ENCODE measurements around the gene TNS3.

TNS3 gene

DNA sequence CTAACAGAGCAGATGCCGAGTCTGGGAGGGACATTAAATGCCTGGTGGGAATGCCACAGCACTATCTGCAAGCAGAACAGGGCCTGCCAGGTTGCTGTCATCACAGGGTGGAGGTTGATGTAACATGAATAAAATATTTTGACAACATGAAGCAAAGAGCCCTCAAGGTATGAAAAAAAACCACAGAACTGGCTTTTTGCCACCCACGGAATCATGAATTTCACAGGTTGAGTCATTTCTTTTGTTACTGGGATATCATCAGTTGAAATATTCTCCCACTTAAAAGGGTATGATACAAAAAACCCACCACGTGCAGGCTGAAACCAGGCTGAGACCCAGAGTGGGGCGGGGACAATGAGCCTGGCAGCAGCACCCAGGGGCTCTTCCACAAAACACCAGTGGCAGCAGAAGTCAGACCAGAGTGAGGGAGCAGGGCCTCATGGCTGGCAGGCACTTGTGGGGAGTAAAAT is 220.1 kb downstream of the TNS3 start:
- Histone ChIP-seq H3K9ac (ENCODE audit: low read depth, low read length) (no peak overlapping the region), H3K36me3 (ENCODE audit: insufficient read depth, low read length) (no peaks in the 10 kb centered on the region), H3K4me1 (ENCODE audit: insufficient read depth, low read length) (no peaks in the 10 kb centered on the region), H3K9me3 (ENCODE audit: control insufficient read depth, insufficient read depth, low read length) (no peaks in the 10 kb centered on the region)

DNA sequence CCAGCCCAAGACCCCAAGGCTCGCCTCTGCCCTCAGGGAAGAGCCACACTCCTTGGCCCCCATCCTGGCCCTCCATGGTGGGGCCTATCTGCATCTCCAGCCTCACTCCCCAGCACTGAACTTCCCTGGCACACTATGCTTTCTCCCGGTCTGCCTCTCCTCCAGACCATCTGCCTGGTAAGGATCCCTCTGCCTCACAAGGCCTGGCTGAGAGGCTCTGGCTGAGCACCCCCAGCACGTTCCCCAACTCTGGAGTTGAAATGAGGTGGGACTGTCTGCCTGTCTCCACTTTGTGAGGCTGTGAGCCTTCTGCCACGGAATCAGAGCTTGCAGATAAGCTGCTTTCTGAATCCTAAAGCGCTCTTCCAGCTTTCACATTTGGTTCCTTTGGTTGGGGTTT is 220.7 kb downstream of the TNS3 start:
- H3K36me3 ChIP-seq (ENCODE audit: insufficient read depth, low read length), result no peaks in the 10 kb centered on the region
- no peaks in the 10 kb centered on the region for H3K4me1 ChIP-seq (ENCODE audit: insufficient read depth, low read length)
- no peak overlapping the region for H3K9ac ChIP-seq (ENCODE audit: low read depth, low read length)
- no peaks in the 10 kb centered on the region for H3K9me3 ChIP-seq (ENCODE audit: control insufficient read depth, insufficient read depth, low read length)

DNA sequence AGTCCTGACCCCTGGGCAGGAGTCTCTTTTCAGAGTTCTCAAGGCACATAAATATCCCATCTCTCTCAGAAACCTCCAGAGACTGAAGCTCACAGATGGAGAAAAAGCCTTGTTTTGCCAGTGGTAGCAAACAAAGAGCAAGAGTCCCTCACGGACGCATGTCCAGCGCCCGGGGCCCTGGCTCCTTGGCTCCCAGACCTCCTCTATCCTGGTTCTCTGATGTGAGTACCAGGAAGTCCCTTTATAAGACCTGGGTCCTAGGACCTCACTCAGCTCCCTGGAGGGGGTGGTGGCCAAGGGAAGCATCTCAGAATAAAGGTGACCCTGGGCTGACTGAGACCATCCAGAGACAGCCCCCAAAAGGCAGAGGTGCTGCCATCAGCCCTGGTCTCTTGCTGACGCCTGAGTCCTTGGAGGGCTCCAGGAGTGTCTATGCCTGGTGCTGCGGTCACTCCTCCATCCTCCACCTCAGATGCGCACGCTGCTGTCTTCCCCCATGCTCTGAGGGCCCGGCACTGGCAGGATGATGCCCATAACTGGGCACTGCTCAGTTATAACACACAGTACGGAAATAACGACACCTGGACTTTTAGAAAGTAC is 221.5 kb downstream of the TNS3 start:
- Histone ChIP-seq H3K9me3 (ENCODE audit: control insufficient read depth, insufficient read depth, low read length) (no peaks in the 10 kb centered on the region), H3K36me3 (ENCODE audit: insufficient read depth, low read length) (no peaks in the 10 kb centered on the region), H3K4me1 (ENCODE audit: insufficient read depth, low read length) (no peaks in the 10 kb centered on the region), H3K9ac (ENCODE audit: low read depth, low read length) (no peak overlapping the region)

DNA sequence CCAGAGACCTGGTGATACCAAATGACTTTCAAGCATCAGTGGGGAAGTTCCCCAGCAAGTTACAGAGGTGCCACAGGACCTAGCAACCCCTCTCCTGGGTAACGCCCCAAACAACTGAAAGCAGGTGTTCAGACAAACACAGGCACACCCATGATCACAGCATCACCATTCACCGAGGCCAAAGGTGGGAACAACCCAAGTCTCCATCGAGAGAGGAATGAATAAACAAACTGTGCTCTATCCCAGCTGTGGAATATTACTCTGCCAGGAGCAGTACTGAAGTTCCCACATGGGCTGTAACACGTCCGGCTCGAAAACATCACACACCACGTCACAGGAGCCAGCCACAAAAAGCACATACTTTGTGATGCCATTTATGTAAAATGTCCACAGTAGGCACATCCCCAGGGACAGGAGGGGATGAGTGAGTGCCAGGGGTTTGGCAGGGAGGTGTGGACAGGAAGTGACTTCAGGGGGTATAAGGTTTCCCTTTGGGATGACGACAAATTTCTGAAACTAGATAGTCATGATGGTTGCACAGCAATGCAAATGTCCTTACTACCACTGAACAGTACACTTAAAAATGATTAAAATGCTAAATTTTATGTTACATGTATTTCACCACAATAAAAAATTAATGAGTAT is 222.8 kb downstream of the TNS3 start:
- H3K9ac ChIP-seq (ENCODE audit: low read depth, low read length), result no peak overlapping the region
- no peaks in the 10 kb centered on the region for H3K4me1 ChIP-seq (ENCODE audit: insufficient read depth, low read length)
- H3K9me3 ChIP-seq (ENCODE audit: control insufficient read depth, insufficient read depth, low read length), result no peaks in the 10 kb centered on the region
- no peaks in the 10 kb centered on the region for H3K36me3 ChIP-seq (ENCODE audit: insufficient read depth, low read length)

DNA sequence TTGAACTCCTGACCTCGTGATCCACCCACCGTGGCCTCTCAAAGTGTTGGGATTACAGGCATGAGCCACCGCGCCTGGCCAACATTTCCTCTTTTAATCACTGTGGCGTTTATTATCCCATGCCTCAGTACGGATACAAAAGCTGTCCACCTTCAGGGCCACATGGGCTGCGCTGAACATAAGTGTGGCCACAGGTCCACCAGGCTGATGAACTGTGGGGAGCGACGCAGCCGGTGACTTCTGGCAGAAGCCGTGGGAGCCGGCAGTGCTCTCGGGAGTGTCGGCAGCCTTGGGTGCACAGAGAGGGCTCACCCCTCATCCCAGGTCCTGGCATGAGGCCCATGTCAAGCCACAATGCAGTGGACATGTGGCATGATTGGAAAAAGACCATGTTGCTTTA is 223.6 kb downstream of the TNS3 start:
- Histone ChIP-seq H3K36me3 (ENCODE audit: insufficient read depth, low read length) (no peaks in the 10 kb centered on the region), H3K9ac (ENCODE audit: low read depth, low read length) (no peak overlapping the region), H3K4me1 (ENCODE audit: insufficient read depth, low read length) (no peaks in the 10 kb centered on the region), H3K9me3 (ENCODE audit: control insufficient read depth, insufficient read depth, low read length) (no peaks in the 10 kb centered on the region)

DNA sequence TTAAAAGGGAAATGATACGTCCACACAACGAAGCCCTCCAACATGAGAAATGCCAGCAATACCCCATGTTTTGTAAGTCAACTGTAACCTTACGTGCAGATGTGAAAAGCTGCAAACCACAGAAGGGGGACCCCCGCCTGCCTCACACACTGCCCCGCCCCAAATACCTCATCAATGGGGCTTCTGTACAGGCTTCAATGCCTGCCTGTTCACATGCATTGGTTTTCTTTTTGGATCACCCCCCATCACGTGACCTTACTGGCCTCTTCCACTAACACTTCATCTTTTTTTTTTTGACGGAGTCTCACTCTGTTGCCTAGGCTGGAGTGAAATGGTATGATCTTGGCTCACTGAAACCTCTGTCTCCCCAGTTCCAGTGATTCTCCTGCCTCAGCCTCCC is 224.0 kb downstream of the TNS3 start:
- H3K4me1 ChIP-seq (ENCODE audit: insufficient read depth, low read length), result no peaks in the 10 kb centered on the region
- H3K36me3 ChIP-seq (ENCODE audit: insufficient read depth, low read length), result no peaks in the 10 kb centered on the region
- no peaks in the 10 kb centered on the region for H3K9me3 ChIP-seq (ENCODE audit: control insufficient read depth, insufficient read depth, low read length)
- H3K9ac ChIP-seq (ENCODE audit: low read depth, low read length), result no peak overlapping the region

DNA sequence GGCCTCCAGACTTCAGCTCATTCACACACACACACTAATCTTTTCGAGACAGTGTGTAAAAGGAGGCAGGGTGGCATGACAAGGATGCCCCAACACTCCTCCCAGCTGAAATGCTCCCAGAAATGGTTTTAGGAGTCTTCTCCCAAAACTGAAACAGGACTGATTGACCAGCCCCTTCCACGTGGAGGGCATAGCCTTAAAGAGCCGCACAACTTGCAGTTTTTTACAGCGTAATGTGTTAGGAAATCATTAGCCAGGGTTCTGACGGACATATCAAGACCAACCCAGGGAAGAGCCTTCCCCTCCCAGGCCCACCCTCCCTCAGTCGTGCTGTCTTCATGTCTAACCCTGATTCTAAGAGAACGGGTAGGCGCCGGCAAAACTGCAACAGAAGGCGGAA is 224.6 kb downstream of the TNS3 start:
- Histone ChIP-seq H3K9ac (ENCODE audit: low read depth, low read length) (no peak overlapping the region), H3K9me3 (ENCODE audit: control insufficient read depth, insufficient read depth, low read length) (no peaks in the 10 kb centered on the region), H3K36me3 (ENCODE audit: insufficient read depth, low read length) (no peaks in the 10 kb centered on the region), H3K4me1 (ENCODE audit: insufficient read depth, low read length) (no peaks in the 10 kb centered on the region)

DNA sequence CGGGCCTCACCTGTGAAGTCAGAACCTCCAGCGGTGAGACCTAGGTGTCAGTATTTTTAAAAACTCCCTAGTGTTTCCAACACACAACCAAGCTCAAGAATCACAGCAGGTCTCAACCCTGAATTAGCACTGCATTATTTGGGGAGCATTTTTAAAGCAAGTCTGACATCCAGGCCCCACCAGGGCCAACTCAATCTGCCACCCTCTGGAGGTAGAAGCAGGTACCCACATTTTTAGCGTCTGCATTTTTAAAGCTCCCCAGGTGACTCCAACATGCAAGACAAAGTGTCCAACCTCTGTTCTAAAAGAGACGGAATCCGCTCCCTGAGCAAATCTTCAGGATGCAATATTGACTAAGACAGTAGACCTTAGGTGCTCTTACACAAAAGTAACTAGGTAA is 225.7 kb downstream of the TNS3 start:
- Histone ChIP-seq H3K9ac (ENCODE audit: low read depth, low read length) (no peak overlapping the region), H3K9me3 (ENCODE audit: control insufficient read depth, insufficient read depth, low read length) (no peaks in the 10 kb centered on the region), H3K36me3 (ENCODE audit: insufficient read depth, low read length) (no peaks in the 10 kb centered on the region), H3K4me1 (ENCODE audit: insufficient read depth, low read length) (no peaks in the 10 kb centered on the region)

DNA sequence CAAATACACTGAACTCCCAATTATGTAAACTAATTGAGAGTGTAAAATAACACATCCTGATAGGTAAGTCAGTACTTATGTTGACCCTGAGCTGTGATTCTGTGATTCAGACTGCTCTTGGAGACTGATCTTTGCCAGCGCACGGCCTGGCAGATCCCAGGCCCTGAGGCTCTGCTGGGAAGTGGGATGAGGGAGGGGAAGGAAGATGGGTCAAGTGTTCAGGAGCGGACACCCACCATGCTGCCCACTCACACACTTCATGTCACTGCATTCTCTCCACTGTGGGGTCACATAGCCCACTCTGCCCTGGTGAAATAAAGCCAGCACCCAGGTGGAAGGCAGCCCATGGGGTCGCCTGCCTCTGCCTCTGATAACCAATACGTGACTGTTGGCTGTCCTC is 226.2 kb downstream of the TNS3 start:
- H3K9me3 ChIP-seq (ENCODE audit: control insufficient read depth, insufficient read depth, low read length), result no peaks in the 10 kb centered on the region
- no peaks in the 10 kb centered on the region for H3K4me1 ChIP-seq (ENCODE audit: insufficient read depth, low read length)
- no peak overlapping the region for H3K9ac ChIP-seq (ENCODE audit: low read depth, low read length)
- no peaks in the 10 kb centered on the region for H3K36me3 ChIP-seq (ENCODE audit: insufficient read depth, low read length)

DNA sequence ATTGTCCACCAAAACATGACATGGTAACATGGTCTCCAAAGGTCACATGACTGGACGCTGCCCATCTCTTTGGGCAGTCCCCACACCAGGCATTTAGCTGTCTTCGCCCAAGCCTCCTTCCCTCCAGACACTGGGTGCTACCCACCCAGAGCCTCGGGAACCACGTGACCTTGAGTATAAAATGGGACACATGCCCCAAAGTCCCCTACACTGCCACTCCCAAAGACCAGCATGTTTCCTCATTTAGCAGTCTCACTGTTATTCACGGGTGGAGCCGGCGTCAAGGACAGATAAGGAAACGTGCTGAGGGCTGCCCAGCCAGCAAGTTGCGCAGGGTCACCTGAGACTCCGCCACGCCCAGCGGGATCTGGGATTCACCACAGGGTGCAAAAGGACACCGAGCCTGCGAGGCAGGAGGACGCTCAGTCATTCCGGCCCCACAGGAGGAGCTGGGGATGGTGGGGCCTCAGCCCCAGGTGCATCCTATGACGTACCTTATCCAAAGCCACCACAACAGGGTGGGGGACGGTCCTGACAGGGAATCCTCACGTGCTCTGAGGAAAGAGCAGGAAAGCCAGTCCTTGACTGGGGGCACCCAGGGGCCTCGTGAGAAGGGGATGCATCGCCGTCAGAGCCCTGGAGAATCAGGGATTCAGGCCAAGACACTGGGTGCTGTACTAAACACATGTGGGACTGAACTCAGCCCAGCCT is 226.9 kb downstream of the TNS3 start:
- Histone ChIP-seq H3K36me3 (ENCODE audit: insufficient read depth, low read length) (no peaks in the 10 kb centered on the region), H3K9ac (ENCODE audit: low read depth, low read length) (no peak overlapping the region), H3K4me1 (ENCODE audit: insufficient read depth, low read length) (no peaks in the 10 kb centered on the region), H3K9me3 (ENCODE audit: control insufficient read depth, insufficient read depth, low read length) (no peaks in the 10 kb centered on the region)

DNA sequence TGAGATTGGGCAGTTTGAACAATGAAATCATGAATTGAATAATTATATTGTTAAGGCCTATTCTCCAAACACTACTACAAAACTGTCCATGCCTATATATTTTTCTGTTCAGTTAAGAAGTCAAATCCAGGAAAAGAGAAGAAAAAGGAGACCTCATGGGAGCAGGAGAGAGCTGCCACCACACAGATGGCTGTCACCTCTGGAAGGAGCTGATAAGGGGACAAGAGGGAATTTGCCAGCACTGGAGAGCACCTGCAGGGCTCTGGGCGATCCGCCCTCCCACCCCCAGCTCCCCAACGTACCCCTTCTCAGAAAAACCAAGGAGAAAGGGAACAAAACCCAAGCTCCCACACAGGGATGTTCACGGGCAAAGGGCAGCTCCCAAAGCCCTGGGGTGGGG is 227.8 kb downstream of the TNS3 start:
- H3K9me3 ChIP-seq (ENCODE audit: control insufficient read depth, insufficient read depth, low read length), result no peaks in the 10 kb centered on the region
- H3K4me1 ChIP-seq (ENCODE audit: insufficient read depth, low read length), result no peaks in the 10 kb centered on the region
- no peak overlapping the region for H3K9ac ChIP-seq (ENCODE audit: low read depth, low read length)
- H3K36me3 ChIP-seq (ENCODE audit: insufficient read depth, low read length), result no peaks in the 10 kb centered on the region

DNA sequence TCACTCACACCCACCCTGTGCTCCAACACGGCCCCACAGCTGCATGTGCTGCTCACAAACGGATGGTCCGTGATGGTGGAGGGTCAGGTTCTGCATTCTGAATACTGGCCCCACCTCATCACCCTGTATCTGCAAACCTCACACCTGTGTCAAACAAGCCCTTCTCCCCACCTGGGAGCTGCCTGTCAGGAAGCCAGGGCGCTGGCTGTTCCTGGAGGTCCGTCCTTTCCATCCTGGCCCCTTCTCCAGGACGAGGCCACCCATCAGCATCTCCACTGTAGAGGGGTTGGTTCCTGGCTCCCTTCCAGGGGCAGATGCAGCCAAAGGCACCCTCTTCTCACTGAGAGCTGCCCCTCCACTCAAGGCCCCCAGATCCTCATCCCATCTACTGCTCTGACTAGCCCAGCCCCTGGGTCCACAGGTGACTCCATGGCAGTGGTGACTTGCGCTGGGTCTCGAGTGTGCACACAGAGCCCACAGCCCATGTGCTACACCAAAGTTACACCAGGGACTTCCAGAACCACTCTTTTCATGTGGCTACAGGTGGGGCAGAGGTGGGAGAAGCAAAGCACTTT is 229.4 kb downstream of the TNS3 start:
- Histone ChIP-seq H3K4me1 (ENCODE audit: insufficient read depth, low read length) (no peaks in the 10 kb centered on the region), H3K36me3 (ENCODE audit: insufficient read depth, low read length) (no peaks in the 10 kb centered on the region)

DNA sequence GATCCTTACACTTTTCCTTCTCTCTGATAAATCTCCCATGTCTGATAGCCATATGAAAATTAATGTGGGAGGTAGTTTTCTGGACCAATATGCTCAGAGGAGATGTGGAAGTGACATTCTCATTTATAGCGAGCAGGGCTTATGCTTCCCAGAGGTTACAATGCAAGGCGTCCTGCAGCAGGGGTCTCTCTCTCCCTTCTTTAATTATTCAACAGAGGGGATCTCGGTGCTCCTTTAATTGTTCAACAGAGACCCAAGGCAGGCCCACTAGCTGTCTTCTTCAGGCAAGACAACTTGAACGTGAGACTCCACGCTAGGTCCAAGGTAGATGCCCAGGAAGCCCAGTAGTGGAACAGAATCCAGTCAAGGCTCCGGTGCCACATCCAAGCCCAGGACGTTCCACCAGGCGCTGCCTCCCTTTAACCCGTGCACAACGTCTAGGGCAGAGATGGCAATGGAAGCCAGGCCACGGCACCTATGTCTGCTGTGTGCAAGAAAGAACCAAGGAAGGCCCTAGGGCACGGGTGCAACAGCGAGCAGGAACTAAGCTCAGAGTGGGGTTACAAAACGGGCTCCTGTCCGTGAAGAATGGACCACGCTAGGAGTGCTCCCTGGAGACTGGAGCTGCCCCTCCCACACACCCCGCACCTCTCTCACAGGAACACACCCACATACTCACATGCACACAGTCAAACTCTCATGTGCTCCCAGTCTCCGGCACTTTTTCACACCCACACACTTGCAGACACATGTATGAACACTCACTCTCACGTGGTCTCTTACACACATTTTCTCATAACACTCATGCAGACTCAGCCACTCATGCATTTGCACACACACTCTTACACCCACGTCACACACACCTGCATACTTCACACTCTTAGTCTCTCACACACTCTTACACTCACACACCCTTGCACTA is 230.4 kb downstream of the TNS3 start:
- Histone ChIP-seq H3K9me3 (ENCODE audit: control insufficient read depth, insufficient read depth, low read length) (no peaks in the 10 kb centered on the region), H3K4me1 (ENCODE audit: insufficient read depth, low read length) (no peaks in the 10 kb centered on the region), H3K9ac (ENCODE audit: low read depth, low read length) (no peak overlapping the region), H3K36me3 (ENCODE audit: insufficient read depth, low read length) (no peaks in the 10 kb centered on the region)

More for the DNA sequence above, 229.4 kb downstream of the TNS3 start:
- H3K9me3 ChIP-seq (ENCODE audit: control insufficient read depth, insufficient read depth, low read length), result no peaks in the 10 kb centered on the region
- no peak overlapping the region for H3K9ac ChIP-seq (ENCODE audit: low read depth, low read length)

DNA sequence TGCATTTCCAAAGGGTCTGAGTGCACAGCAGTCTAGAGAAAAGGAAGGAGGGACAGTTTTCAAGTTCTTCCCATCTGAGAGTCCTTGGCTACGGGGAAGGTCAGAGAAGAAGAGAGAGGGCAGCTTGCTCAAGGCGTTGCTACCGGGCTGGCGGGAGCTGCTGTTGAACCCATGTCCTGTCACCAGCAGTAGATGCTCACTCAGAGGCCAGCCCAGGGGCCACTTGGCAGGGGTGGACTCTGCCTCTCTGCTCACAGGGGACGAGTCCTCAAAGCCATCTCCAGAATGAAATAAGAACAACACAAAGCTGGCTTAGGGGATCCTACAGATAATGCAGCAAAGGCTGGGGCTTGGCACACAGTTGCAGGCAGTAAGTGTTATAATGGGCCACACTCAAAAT is 231.5 kb downstream of the TNS3 start:
- Histone ChIP-seq H3K9me3 (ENCODE audit: control insufficient read depth, insufficient read depth, low read length) (no peaks in the 10 kb centered on the region), H3K9ac (ENCODE audit: low read depth, low read length) (no peak overlapping the region), H3K4me1 (ENCODE audit: insufficient read depth, low read length) (no peaks in the 10 kb centered on the region), H3K36me3 (ENCODE audit: insufficient read depth, low read length) (no peaks in the 10 kb centered on the region)
